ENCODE data around the gene MPPED2.

DNA sequence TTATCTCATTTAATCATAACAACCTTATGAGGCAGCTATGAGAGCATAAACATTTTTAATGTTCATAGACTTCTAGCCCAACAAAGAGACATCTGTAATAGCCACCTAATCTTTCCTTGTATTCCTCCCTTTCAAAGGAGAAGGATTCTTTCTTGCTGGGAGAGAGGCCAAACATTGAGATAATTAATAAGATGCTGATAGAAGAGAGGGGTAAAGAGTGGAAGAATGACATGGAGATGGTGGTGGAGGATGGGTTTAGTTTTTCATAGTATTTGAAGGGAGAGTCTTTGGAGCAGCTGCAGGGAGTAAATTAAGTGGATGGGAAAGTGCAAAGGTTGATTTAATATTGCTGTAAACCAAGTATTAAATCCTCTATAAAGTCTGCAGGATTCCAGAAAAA, 205.3 kb downstream of the MPPED2 start:
- TF ChIP-seq, protein P1, sequence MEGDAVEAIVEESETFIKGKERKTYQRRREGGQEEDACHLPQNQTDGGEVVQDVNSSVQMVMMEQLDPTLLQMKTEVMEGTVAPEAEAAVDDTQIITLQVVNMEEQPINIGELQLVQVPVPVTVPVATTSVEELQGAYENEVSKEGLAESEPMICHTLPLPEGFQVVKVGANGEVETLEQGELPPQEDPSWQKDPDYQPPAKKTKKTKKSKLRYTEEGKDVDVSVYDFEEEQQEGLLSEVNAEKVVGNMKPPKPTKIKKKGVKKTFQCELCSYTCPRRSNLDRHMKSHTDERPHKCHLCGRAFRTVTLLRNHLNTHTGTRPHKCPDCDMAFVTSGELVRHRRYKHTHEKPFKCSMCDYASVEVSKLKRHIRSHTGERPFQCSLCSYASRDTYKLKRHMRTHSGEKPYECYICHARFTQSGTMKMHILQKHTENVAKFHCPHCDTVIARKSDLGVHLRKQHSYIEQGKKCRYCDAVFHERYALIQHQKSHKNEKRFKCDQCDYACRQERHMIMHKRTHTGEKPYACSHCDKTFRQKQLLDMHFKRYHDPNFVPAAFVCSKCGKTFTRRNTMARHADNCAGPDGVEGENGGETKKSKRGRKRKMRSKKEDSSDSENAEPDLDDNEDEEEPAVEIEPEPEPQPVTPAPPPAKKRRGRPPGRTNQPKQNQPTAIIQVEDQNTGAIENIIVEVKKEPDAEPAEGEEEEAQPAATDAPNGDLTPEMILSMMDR (IDR thresholded peaks at IDR 0.05) = no peak
- TF ChIP-seq EP300 (IDR thresholded peaks at IDR 0.05) = no peak

Data from esophagus muscularis mucosa (tissue), 3 donors.